GM23248 (cell line): ENCODE results near the gene FAM227A. TPM values are rescaled to one million over a fixed set of nuclear protein-coding genes. Genes with fewer than 3 reads are reported as not detected.

Experiments used
- DNase-seq: peaks from one replicate; pipeline ENCODE4 v3.0.0-alpha.2; 2015
- H2AFZ ChIP-seq: fragments of 200-600 bp; sonication (generic); 2 replicates; pipeline ENCODE4 v1.6.1; 2016; ENCODE audit warnings: antibody characterized with exemption
- H3F3A ChIP-seq: fragments of 200-600 bp; sonication (generic); 2 replicates; pipeline ENCODE4 v1.6.1; 2016; ENCODE audit warnings: mild to moderate bottlenecking, antibody characterized with exemption, mixed run types; ENCODE audit not compliant: insufficient read depth
- H3K27ac ChIP-seq: fragments of 200-600 bp; sonication (generic); 2 replicates; pipeline ENCODE4 v1.5.1; 2016; ENCODE audit warnings: mild to moderate bottlenecking
- H3K27me3 ChIP-seq: fragments of 200-600 bp; sonication (generic); replicated peaks from 2 replicates; pipeline ENCODE4 v1.6.1; 2016; ENCODE audit warnings: mild to moderate bottlenecking; ENCODE audit not compliant: insufficient read depth
- H3K36me3 ChIP-seq: fragments of 200-600 bp; sonication (generic); 2 replicates; pipeline ENCODE4 v1.6.1; 2016; ENCODE audit warnings: low read depth, mild to moderate bottlenecking
- H3K4me1 ChIP-seq: fragments of 200-600 bp; sonication (generic); 2 replicates; pipeline ENCODE4 v1.6.1; 2016; ENCODE audit warnings: mild to moderate bottlenecking; ENCODE audit not compliant: insufficient read depth
- H3K4me2 ChIP-seq: fragments of 200-600 bp; sonication (generic); one replicate; pipeline ENCODE4 v1.6.1; 2016; ENCODE audit warnings: mild to moderate bottlenecking; ENCODE audit not compliant: unreplicated experiment
- H3K4me3 ChIP-seq: fragments of 200-600 bp; sonication (generic); 2 replicates; pipeline ENCODE4 v1.5.1; 2016; ENCODE audit warnings: mild to moderate bottlenecking
- H3K79me2 ChIP-seq: fragments of 200-600 bp; sonication (generic); 2 replicates; pipeline ENCODE4 v1.6.1; 2016; ENCODE audit warnings: mild to moderate bottlenecking; ENCODE audit not compliant: insufficient read depth
- H3K9ac ChIP-seq: fragments of 200-600 bp; sonication (generic); 2 replicates; pipeline ENCODE4 v1.6.1; 2016; ENCODE audit warnings: mild to moderate bottlenecking
- H3K9me2 ChIP-seq: fragments of 200-600 bp; sonication (generic); 2 replicates; pipeline ENCODE4 v1.6.1; 2016; ENCODE audit warnings: mixed run types, mild to moderate bottlenecking, moderate library complexity; ENCODE audit not compliant: insufficient read depth
- H3K9me3 ChIP-seq: fragments of 200-600 bp; sonication (generic); one replicate; pipeline ENCODE4 v1.6.1; 2017; ENCODE audit warnings: low read depth
- H4K20me1 ChIP-seq: fragments of 200-600 bp; sonication (generic); 2 replicates; pipeline ENCODE4 v1.6.0; 2016; ENCODE audit not compliant: insufficient read depth
- EZH2 ChIP-seq: fragments of 200-600 bp; sonication (generic); IDR thresholded peaks from 2 replicates; pipeline ENCODE4 v1.6.1; 2018; ENCODE audit warnings: antibody characterized with exemption, mild to moderate bottlenecking; ENCODE audit not compliant: insufficient read depth, poor library complexity, severe bottlenecking
- EZH2phosphoT487 ChIP-seq: fragments of 200-600 bp; sonication (generic); IDR thresholded peaks from 2 replicates; pipeline ENCODE4 v1.6.1; 2018; ENCODE audit warnings: antibody characterized with exemption, moderate library complexity, mild to moderate bottlenecking, low read depth; ENCODE audit not compliant: insufficient read depth
- WGBS, 2 experiments: methylation state at CpG; one replicate each; pipeline ENCODE4 v1.1.6; 2015 to 2017; ENCODE audit warnings: low lambda C conversion rate in 2 of 2, low coverage in 1 of 2; ENCODE audit errors: missing lambda C conversion rate in 2 of 2; 5-methylcytosine and 5-hydroxymethylcytosine counted together
- in situ Hi-C: fragments of 300-500 bp; cut with MboI; formaldehyde crosslinking; loops from 2 replicates; pipeline ENCODE4 v1.15.0; 2020
- polyA plus RNA-seq: library from polyadenylated mRNA; unstranded; fragments of >200 nt; fragmentation: Nextera tagmentation; extraction: Ambion mirVana; gene quantifications from 2 replicates; pipeline ENCODE4 v1.2.1, GENCODE V29; 2016
- total RNA-seq: library from RNA; depleted of rRNA; stranded (reverse); fragments of >200 nt; shearing (Covaris generic); gene quantifications from 2 replicates; pipeline ENCODE4 v1.2.3, GENCODE V29; 2014

The FAM227A gene
- total and polyA plus RNA-seq, 2 experiments from 2014 or later = 0.93 to 2.1 TPM

- Histone ChIP-seq H3K79me2 (peaks cover 65% of the 10 kb centered on the region), H3K4me1 (peaks cover 41% of the 10 kb centered on the region), H3K4me2 (peak overlapping the region; percentile 95), H3K36me3 (peaks cover 6% of the 10 kb centered on the region; the same call in 1 of the 2 replicates), H3K9me3 (no peaks in the 10 kb centered on the region), H4K20me1 (no peaks in the 10 kb centered on the region), H3K27ac (peak overlapping the region; percentile 97; the same call in 1 of the 2 replicates), H3K9ac (peak overlapping the region; percentile 99), H3F3A (peaks cover 41% of the 10 kb centered on the region), H2AFZ (no peak overlapping the region), H3K9me2 (no peaks in the 10 kb centered on the region), H3K27me3 (no peaks in the 10 kb centered on the region), H3K4me3 (peak overlapping the region; percentile 87)
- 90 to 94% methylated on average over 13 of the region's 13 CpGs for WGBS, 2 experiments
- in situ Hi-C loops = no loop called here
- no peak for DNase-seq
- TF ChIP-seq EZH2phosphoT487 (no peak), EZH2 (no peak)
Measured at GRCh38 chr22:38698407-38699094, 42.4 kb upstream of the FAM227A start.

DNA sequence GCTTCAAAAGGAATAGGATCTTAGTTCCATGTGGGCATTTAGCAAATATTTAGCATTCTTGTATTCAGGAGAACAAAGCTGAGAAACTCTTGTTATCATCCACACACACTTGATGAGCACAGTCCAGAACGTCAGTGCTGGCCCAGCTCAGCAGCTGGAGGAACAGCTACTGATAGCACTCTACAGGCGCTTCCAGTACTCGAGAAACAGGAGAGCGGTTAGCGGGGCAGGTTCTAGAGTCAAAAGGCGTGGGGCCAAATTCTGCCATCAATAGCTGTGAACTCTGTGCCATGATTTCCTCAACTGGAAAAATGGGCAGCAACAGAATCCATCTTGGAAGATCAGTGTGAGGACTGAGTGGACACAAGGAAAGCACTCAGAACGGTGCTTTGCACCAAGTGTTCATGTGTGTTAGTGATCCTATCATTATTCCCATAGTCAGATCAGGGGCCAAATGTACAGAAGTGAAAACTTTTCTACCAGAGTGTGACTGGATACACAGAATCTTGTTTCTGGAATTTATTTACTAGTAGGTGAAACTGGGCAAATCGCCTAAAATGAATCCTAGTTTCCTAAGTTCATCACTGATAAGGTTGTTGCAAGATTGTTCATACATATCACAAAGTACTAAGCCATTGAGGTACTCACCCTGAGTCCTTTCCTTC is 41.4 kb upstream of the FAM227A start:
- peaks cover 41% of the 10 kb centered on the region for H3K4me1 ChIP-seq
- H3K9me3 ChIP-seq = no peaks in the 10 kb centered on the region
- H2AFZ ChIP-seq = no peak overlapping the region
- no peak for TF ChIP-seq EZH2
- TF ChIP-seq EZH2phosphoT487 = no peak
- H4K20me1 ChIP-seq = no peaks in the 10 kb centered on the region
- 75 to 78% methylated on average over 8 of the region's 8 CpGs for WGBS, 2 experiments
- peak overlapping the region; percentile 95 for H3K4me2 ChIP-seq
- in situ Hi-C loops = no loop called here
- peaks cover 41% of the 10 kb centered on the region for H3F3A ChIP-seq
- peak; percentile 50 for DNase-seq
- H3K36me3 ChIP-seq = peaks cover 6% of the 10 kb centered on the region; the same call in 1 of the 2 replicates
- peak overlapping the region; percentile 57 for H3K9ac ChIP-seq
- peak overlapping the region; percentile 97 for H3K27ac ChIP-seq
- H3K9me2 ChIP-seq = no peaks in the 10 kb centered on the region
- no peaks in the 10 kb centered on the region for H3K27me3 ChIP-seq
- peaks cover 75% of the 10 kb centered on the region for H3K79me2 ChIP-seq
- peak overlapping the region; percentile 87 for H3K4me3 ChIP-seq

- Histone ChIP-seq H3K9me2 (no peaks in the 10 kb centered on the region), H3K4me3 (peak overlapping the region; percentile 87), H3K79me2 (peaks cover 83% of the 10 kb centered on the region), H3F3A (peaks cover 41% of the 10 kb centered on the region), H3K4me2 (peak overlapping the region; percentile 63), H3K36me3 (peaks cover 10% of the 10 kb centered on the region; the same call in 1 of the 2 replicates), H3K9me3 (no peaks in the 10 kb centered on the region), H3K27me3 (no peaks in the 10 kb centered on the region), H3K9ac (peak overlapping the region; percentile 57), H3K4me1 (peaks cover 41% of the 10 kb centered on the region), H2AFZ (no peak overlapping the region), H4K20me1 (no peaks in the 10 kb centered on the region), H3K27ac (peak overlapping the region; percentile 97)
- no peak for TF ChIP-seq EZH2
- no peak for TF ChIP-seq EZH2phosphoT487
- WGBS, 2 experiments = 25 to 38% methylated on average over 3 of the region's 3 CpGs
- peak; percentile 94 for DNase-seq
- in situ Hi-C loops = no loop called here
Measured at GRCh38 chr22:38696606-38697424, 40.6 kb upstream of the FAM227A start.

DNA sequence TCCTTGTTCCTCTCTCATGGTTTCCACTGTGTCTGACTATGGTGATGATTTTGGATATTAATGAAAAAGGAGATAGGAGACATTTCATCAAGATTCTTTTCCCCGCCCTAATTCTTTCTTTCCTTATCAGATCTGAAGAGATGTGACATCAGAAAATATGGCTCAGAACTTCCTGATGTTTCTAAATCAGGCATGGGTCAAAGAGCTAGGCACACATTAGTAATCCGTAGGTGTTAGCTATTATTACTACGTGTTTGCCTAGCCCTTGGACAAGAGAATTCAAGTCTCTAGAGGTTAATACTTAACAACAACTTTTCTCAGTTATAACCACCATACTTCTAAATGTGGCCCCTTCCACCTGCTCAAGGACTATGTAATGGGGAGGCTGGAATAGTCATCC is 38.7 kb upstream of the FAM227A start:
- no peaks in the 10 kb centered on the region for H3K9me3 ChIP-seq
- H3K4me2 ChIP-seq = peak overlapping the region; percentile 0
- peak; percentile 36 for DNase-seq
- H3K4me3 ChIP-seq = no peak overlapping the region
- in situ Hi-C loops = no loop called here
- no peaks in the 10 kb centered on the region for H3K27me3 ChIP-seq
- peaks cover 96% of the 10 kb centered on the region for H3K79me2 ChIP-seq
- no peak for TF ChIP-seq EZH2phosphoT487
- no peak for TF ChIP-seq EZH2
- H3K9ac ChIP-seq = no peak overlapping the region
- WGBS, 2 experiments = 67 to 70% methylated on average over 3 of the region's 3 CpGs
- peaks cover 19% of the 10 kb centered on the region; the same call in 1 of the 2 replicates for H3K36me3 ChIP-seq
- peaks cover 41% of the 10 kb centered on the region for H3K4me1 ChIP-seq
- no peaks in the 10 kb centered on the region for H3K9me2 ChIP-seq
- H3F3A ChIP-seq = peaks cover 43% of the 10 kb centered on the region
- no peak overlapping the region for H3K27ac ChIP-seq
- H4K20me1 ChIP-seq = no peaks in the 10 kb centered on the region
- no peak overlapping the region for H2AFZ ChIP-seq
